Measurements from ENCODE around the gene HSPA1L.

HSPA1L gene

DNA sequence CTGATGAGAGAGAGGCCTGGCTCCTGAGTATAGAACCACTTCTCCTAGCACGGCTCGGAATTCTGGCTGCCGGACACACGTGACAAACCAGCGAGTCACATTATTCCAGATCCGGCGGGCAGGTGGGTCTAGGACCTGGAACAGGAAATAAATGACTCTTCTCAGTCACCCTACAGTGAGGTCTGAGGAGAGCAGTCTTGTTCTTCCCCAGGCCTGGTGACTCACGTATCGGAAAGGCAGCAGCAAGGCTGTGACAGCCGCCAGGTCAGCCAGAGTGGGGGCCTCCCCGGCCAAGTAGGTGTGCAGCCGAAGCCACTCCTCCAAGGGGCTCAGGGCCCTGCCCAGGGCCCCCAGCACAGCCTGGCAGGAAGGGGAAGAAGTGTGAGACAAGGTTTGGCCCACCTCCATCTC, 22.3 kb downstream of the HSPA1L start:
- no peak overlapping the region for H3K4me3 ChIP-seq (ENCODE audit: low read length)
- TF ChIP-seq, protein P1, sequence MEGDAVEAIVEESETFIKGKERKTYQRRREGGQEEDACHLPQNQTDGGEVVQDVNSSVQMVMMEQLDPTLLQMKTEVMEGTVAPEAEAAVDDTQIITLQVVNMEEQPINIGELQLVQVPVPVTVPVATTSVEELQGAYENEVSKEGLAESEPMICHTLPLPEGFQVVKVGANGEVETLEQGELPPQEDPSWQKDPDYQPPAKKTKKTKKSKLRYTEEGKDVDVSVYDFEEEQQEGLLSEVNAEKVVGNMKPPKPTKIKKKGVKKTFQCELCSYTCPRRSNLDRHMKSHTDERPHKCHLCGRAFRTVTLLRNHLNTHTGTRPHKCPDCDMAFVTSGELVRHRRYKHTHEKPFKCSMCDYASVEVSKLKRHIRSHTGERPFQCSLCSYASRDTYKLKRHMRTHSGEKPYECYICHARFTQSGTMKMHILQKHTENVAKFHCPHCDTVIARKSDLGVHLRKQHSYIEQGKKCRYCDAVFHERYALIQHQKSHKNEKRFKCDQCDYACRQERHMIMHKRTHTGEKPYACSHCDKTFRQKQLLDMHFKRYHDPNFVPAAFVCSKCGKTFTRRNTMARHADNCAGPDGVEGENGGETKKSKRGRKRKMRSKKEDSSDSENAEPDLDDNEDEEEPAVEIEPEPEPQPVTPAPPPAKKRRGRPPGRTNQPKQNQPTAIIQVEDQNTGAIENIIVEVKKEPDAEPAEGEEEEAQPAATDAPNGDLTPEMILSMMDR (conservative IDR thresholded peaks at IDR 0.05; ENCODE audit: low read length): no peak

DNA sequence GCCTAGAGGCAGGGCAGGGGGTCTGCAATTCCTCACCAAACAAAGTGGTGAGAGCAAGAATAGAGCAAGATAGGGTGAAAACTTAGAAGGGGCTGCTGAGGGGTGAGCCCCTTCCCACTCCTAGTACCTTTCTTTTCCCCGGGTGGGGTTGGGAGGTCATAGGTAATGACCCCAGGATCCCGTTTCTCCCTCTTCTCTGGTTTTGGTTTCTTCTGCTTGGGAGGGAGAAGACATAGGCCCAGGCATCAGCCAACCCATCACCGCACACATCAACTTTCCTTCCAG, 23.1 kb downstream of the HSPA1L start:
- no peak overlapping the region for H3K4me3 ChIP-seq (ENCODE audit: low read length)
- DNase-seq (ENCODE audit: low read depth): no peak
- TF ChIP-seq, protein P1 (conservative IDR thresholded peaks at IDR 0.05; ENCODE audit: low read length): no peak

More for the DNA sequence above, 22.3 kb downstream of the HSPA1L start:
- no peak for DNase-seq (ENCODE audit: low read depth)

DNA sequence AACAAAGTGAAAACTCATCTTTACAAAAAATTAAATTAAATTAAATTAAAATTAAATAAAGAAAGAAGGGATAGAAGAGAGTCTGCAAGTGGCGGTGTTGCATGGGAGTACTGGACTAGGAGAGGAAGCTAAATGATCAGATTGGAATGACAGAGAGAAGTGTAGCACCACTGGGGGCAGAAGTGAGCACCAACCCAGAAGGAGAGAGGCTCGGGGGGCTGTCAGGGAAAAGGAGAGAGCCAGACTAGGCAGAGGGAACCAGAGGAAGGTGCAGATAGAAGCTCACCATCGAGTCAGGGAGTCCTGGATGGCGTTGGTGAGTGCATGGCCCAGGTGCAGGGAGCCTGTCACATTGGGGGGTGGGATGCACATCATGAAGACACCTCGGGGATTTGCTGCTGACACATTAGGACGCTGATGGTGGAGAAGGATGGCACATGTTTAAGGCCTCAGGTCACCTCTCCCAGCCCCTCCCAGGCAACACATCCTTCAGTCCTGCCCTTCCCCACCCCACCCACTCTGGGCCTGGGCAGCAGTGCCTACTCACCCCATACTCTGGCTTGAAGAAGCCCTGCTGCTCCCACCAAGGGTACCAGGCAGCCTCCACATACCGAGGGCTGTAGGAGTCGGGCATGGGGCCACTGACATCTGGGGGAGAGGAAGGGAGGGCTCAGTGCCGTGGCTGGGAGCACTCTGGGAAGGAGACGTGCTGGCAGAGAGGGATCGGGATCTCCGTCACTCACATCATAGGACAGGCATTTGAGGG, 23.6 kb downstream of the HSPA1L start:
- TF ChIP-seq, protein P1 (conservative IDR thresholded peaks at IDR 0.05; ENCODE audit: low read length): peak; percentile 77

DNA sequence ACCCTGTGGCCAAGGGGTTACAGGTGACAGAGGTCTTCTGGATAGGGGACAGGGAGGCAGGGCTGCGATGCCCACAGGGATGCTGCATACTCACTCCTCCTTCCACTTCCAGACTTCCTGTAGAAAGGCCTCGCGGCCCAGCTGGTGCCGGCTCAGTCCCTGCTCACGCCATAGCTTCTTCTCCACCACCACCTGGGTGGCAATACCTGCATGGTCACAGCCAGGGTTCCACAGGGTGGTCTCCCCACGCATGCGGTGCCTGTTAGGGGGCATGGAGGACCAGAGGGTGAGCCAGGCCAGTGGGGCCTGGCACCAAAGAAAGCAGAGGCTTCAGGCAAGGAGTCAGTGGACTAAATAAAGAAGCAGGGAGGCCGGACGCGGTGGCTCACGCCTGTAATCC, 29.6 kb downstream of the HSPA1L start:
- H3K4me3 ChIP-seq (ENCODE audit: low read length): no peak overlapping the region
- no peak for DNase-seq (ENCODE audit: low read depth)
- TF ChIP-seq, protein P1 (conservative IDR thresholded peaks at IDR 0.05; ENCODE audit: low read length): no peak

More for the DNA sequence above, 23.6 kb downstream of the HSPA1L start:
- H3K4me3 ChIP-seq (ENCODE audit: low read length): no peak overlapping the region
- peak; percentile 43 for DNase-seq (ENCODE audit: low read depth)

DNA sequence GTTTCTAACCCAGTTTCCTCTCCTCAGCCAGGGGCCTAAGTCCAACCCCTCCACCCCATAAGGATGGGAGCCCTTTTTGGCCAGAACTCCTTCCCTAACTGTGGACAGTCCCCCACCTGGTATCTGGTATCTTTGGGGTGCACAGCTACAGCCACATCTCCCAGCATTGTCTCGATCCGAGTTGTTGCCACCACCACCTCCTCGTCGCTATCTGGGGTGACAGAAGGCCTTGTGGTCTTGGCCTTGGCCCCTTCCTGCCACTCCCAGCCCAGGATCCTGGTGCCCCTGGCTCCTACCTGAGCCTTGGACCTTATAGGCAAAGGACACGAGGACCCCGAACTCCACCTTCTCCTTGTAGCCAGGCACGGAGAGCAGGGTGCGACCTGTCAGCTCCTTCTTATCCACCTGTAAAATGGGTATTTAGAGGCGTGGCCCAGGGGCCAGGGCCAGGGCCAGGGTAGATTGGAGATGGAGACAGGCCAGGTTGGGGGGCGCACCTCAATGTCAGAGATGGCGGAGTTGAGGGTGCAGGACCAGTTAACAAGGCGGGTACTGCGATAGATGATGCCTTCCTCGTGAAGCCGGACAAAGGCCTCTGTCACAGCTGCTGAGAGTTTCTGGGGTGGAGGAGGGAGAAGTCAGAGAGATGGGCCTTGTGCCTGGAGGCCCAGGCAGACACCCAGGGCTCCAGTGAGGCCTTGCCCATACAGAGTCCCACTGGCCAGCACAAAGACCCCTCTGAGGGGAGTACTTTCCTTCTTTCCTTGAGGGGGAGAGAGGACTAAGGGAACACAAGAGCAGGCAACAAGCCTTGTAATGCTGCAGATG, 30.8 kb downstream of the HSPA1L start:
- TF ChIP-seq, protein P1 (conservative IDR thresholded peaks at IDR 0.05; ENCODE audit: low read length): no peak
- no peak overlapping the region for H3K4me3 ChIP-seq (ENCODE audit: low read length)
- DNase-seq (ENCODE audit: low read depth): no peak

DNA sequence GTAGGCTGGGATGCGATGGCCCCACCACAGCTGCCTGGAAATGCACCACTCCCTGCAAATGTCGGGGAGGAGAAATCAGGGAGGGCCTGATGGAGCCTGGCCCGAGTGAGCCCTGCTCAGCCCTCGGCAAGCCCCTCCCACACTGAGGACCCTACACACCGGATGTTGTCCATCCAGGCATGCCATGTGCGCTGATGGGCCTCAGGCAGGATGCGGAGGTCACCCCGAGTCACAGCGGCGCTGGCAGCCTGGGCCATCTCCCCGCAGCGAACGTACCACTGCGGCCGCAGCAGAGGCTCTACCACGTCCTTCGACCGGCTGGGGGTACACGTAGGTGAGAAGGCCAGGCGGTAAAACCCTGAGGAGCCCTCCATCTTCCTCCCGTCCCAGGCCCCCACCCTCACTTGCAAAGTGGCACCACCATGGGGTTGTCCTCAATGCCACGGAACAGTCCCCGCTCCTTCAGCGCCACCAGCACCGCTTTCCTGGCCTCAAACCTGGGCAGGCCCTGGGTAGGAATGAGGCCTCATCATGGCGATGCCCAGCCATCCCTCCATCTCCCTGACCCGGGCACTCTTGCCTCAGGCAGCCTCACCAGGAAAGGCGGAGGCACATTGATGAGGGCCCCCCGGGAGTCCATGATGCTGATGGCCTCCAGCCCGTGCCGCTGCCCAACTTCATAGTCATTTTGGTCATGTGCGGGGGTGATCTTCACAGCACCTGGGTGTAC, 32.8 kb downstream of the HSPA1L start:
- DNase-seq (ENCODE audit: low read depth): no peak
- TF ChIP-seq, protein P1 (conservative IDR thresholded peaks at IDR 0.05; ENCODE audit: low read length): no peak
- H3K4me3 ChIP-seq (ENCODE audit: low read length): no peak overlapping the region
